ENCODE data around the gene SFXN4. TPM values are rescaled to one million over a fixed set of nuclear protein-coding genes. Genes with fewer than 3 reads are reported as not detected.
A peak's percentile ranks its signal among the peaks of the same experiment; 100 is the strongest.

SFXN4 gene
- total and polyA plus RNA-seq, 7 donors, result 14.8 to 48.3 (median 19.7) TPM

DNA sequence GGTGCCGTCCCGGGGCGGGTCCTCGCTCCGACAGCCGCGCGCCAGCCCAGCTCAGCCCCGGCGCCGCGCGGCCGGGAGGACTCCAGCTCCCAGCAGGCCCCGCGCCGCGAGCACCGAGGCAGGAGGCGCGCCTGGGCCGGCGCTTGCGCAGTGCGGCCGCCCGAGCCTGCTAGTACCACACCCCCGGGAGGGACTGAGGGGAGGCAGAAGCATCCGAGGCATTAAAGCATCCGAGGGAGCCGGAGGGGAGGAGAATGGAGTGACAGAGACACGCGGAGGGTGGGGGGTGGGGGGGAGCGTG lies 41.8 kb upstream of the SFXN4 start, which contains the start of gene GRK5:
Gene GRK5 (plus strand): TSS at position 206 of the 301 bp plus-strand sequence. CDS start 347 bp downstream, outside the sequence.
- peak; percentile 79 to 92 (median 85) for TF ChIP-seq POLR2AphosphoS5 (IDR thresholded peaks at IDR 0.05)
- TF ChIP-seq, protein P1, sequence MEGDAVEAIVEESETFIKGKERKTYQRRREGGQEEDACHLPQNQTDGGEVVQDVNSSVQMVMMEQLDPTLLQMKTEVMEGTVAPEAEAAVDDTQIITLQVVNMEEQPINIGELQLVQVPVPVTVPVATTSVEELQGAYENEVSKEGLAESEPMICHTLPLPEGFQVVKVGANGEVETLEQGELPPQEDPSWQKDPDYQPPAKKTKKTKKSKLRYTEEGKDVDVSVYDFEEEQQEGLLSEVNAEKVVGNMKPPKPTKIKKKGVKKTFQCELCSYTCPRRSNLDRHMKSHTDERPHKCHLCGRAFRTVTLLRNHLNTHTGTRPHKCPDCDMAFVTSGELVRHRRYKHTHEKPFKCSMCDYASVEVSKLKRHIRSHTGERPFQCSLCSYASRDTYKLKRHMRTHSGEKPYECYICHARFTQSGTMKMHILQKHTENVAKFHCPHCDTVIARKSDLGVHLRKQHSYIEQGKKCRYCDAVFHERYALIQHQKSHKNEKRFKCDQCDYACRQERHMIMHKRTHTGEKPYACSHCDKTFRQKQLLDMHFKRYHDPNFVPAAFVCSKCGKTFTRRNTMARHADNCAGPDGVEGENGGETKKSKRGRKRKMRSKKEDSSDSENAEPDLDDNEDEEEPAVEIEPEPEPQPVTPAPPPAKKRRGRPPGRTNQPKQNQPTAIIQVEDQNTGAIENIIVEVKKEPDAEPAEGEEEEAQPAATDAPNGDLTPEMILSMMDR (IDR thresholded peaks at IDR 0.05), result no peak
- 0% methylated on average over 34 of the region's 34 CpGs for WGBS, 2 donors
- Histone ChIP-seq H3K9me3 (no peaks in the 10 kb centered on the region), H3K36me3 (no peaks in the 10 kb centered on the region), H3K4me3 (peak within 1 kb of the TSS; percentile 60 to 87 (median 69)), H3K27ac (peak within 1 kb of the TSS; percentile 92 to 100 (median 98)), H3K4me1 (peaks cover 0 to 50% (median 43%) of the 10 kb centered on the region in 4 donors), H3K27me3 (no peaks in the 10 kb centered on the region)
- intact Hi-C loops (cut with DNase I), result loop anchor here (2.0 to 5.0 kb wide), 3 partner anchors 99 to 390 kb away; partner anchors contain the start of gene TIAL1
- peak; percentile 98 for DNase-seq

DNA sequence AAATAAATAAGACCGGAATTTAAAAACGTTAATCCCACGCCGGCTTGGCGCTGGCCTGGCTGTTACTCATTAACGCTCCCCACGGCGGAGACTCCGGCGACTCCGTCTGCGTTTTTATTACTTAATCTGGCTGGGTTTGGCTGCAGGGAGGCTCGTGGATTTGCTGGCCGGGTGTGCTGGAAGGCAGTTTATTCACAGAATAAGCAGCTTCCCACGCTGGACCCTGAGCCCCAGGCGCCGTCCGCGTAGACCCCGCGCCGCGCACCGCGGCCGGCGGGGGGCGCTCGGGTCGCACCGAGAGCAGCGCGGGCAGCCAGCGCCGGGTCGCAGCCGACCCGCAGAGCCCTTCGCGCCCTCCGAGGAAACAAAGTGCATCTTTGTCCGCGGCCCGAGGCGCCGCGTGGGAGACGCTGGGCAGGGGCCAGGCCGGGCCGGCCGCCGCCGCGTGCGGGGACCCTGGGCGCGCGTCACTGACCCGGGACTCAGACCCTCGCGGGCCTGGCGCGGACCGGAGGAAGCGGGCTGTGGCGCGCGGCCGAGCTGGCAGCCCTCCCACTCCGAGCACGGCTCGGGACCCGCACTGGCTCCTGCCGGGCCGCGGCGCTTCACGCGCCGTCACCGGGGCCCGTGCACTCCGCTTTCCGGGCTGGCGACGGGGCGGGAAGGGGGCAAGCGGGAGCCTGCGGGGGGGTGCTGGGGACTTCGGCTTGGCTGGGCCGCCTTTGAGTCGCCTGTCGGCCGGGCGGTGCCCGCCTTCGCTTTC lies 41.3 kb upstream of the SFXN4 start:
- TF ChIP-seq, protein P1 (IDR thresholded peaks at IDR 0.05), result peak in 2 of 4 experiments; percentile 24 to 85
- TF ChIP-seq EP300 (IDR thresholded peaks at IDR 0.05) (no peak), POLR2A (IDR thresholded peaks at IDR 0.05) (no peak)
- Histone ChIP-seq H3K9me3 (no peaks in the 10 kb centered on the region), H3K36me3 (no peaks in the 10 kb centered on the region), H3K27ac (peak overlapping the region; percentile 92 to 100 (median 98)), H3K27me3 (no peaks in the 10 kb centered on the region), H3K4me1 (peaks cover 0 to 45% (median 38%) of the 10 kb centered on the region in 4 donors), H3K4me3 (peak overlapping the region; percentile 54 to 87 (median 69))
- WGBS, 2 donors, result 0% methylated on average over 97 of the region's 97 CpGs
- intact Hi-C loops (cut with DNase I), result loop anchor here (1.0 to 5.0 kb wide), 4 partner anchors 100 to 391 kb away; partner anchors contain the start of gene TIAL1
- DNase-seq, result peak; percentile 91

DNA sequence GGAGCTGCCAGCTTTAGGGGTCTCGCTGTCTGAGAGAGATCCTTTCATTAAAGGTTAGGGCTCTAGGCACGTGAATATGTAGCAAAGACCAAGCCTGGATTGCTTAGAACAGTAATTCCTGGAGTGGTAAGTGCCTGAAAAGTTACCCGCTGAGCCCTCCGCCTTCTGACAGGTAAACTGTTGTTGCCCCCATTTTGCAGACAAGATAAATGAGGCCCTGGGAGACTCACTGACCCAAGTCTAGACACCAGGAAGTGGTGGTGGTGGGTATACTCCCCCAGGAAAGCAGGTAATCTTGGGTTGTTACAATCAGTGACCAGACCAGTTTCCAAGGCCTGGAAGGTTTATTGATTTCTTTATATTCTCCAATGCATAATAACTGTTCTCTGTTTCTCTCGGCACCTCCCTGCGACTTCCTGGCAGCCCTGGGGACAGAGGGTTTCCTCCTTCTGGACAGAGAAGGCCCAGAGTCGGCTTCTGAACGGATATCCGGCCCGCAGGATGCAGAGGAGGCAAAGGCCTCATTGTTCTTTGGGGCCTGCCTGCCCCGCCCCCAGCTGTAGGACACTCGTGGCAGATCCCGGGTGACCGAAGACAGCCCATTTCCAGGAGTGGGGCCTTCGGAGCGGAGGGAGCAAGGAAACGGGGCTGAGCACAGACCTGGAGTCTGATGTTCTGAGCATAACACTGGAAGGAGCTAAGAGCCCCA lies 40.5 kb upstream of the SFXN4 start:
- Histone ChIP-seq H3K27ac (peak overlapping the region; percentile 92 to 100 (median 98)), H3K4me3 (peak overlapping the region in 3 of 4 donors; percentile 68 to 87 (median 70)), H3K9me3 (no peaks in the 10 kb centered on the region), H3K36me3 (no peaks in the 10 kb centered on the region), H3K4me1 (peaks cover 0 to 37% (median 32%) of the 10 kb centered on the region in 4 donors), H3K27me3 (no peaks in the 10 kb centered on the region)
- intact Hi-C loops (cut with DNase I), result loop anchor here (1.0 to 5.0 kb wide), 4 partner anchors 101 to 391 kb away; partner anchors contain the start of gene TIAL1
- DNase-seq, result peak; percentile 87
- TF ChIP-seq EP300 (IDR thresholded peaks at IDR 0.05) (no peak), POLR2AphosphoS5 (IDR thresholded peaks at IDR 0.05) (peak in 1 of 4 donors; percentile 28)
- WGBS, 2 donors, result 26 to 29% methylated on average over 17 of the region's 17 CpGs

DNA sequence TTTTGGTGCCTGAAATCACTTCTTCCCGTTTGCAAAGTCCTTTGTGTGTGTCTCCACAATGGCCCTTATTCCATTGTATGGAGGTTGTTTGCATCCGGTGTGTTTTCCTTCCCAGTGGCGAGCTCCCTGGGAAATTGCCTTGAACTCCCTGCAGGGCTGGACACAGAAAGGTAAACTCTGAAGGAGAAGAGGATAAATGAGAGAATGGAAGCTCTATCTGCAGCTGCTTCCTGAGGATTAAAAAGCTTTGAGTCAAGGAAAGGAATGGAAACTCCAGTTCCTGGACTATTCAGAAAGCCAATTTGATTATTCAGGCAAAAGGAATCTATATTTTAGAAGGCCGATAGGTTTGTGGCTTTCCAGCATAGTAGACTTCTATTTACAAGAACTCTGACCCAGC lies 37.5 kb upstream of the SFXN4 start:
- WGBS, 2 donors, result 77 to 81% methylated on average over 4 of the region's 4 CpGs
- Histone ChIP-seq H3K27ac (no peak overlapping the region), H3K27me3 (no peaks in the 10 kb centered on the region), H3K4me3 (no peak overlapping the region), H3K36me3 (no peaks in the 10 kb centered on the region), H3K4me1 (peaks cover 0 to 13% (median 8%) of the 10 kb centered on the region in 4 donors), H3K9me3 (no peaks in the 10 kb centered on the region)
- peak; percentile 10 for DNase-seq
- TF ChIP-seq POLR2AphosphoS5 (IDR thresholded peaks at IDR 0.05) (no peak), EP300 (IDR thresholded peaks at IDR 0.05) (no peak), POLR2A (IDR thresholded peaks at IDR 0.05) (no peak)
- TF ChIP-seq, protein P1 (IDR thresholded peaks at IDR 0.05), result no peak
- intact Hi-C loops (cut with DNase I), result no loop called here

DNA sequence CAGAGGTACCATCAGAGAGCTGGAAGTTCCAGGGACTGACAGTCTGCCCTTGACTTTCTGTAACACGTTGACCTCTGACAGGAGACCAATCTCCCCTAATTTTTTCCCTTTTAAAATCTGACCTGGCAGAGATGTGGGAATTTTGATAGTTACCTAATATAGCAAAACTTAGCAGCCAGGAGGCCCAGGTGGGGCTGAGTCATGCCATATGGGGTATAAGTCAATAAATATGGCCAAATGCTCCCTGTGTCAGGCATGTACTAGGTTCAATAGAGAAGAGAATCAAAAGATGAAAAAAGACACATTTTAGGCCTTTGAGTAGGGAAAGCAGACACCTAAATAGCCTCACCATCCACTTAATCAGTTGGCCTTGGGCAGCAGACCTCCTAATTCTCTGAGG lies 35.7 kb upstream of the SFXN4 start:
- H3K27ac ChIP-seq, result no peak overlapping the region
- 88 to 89% methylated on average over 1 of the region's 1 CpG for WGBS, 2 donors
- no peaks in the 10 kb centered on the region for H3K9me3 ChIP-seq
- peaks cover 0 to 9% (median 4%) of the 10 kb centered on the region in 4 donors for H3K4me1 ChIP-seq
- intact Hi-C loops (cut with DNase I), result no loop called here
- no peaks in the 10 kb centered on the region for H3K27me3 ChIP-seq
- DNase-seq, result peak; percentile 4
- no peak overlapping the region for H3K4me3 ChIP-seq
- no peaks in the 10 kb centered on the region for H3K36me3 ChIP-seq
- TF ChIP-seq EP300 (IDR thresholded peaks at IDR 0.05), result no peak
